Measurements from ENCODE around the gene CEACAM7.

The CEACAM7 gene

GRCh38 chr19:41688687-41689086 lies 617 bp upstream of the CEACAM7 start:
- H3K4me3 ChIP-seq (ENCODE audit: low read depth, low read length): no peak overlapping the region
- TF ChIP-seq CTCF (IDR thresholded peaks at IDR 0.05; ENCODE audit: low read depth, low read length): no peak
- DNase-seq (ENCODE audit: low read depth, low spot score): no peak
- in situ Hi-C loops (cut with HindIII; ENCODE audit: low sequenced_read_pairs): no loop called here

GRCh38 chr19:41687419-41687818 lies 651 bp downstream of the CEACAM7 start:
- no peak for DNase-seq (ENCODE audit: low read depth, low spot score)
- no peak for TF ChIP-seq CTCF (IDR thresholded peaks at IDR 0.05; ENCODE audit: low read depth, low read length)
- no peak overlapping the region for H3K4me3 ChIP-seq (ENCODE audit: low read depth, low read length)
- in situ Hi-C loops (cut with HindIII; ENCODE audit: low sequenced_read_pairs): no loop called here

- no peak for DNase-seq (ENCODE audit: low read depth, low spot score)
- H3K4me3 ChIP-seq (ENCODE audit: low read depth, low read length): no peak overlapping the region
- in situ Hi-C loops (cut with HindIII; ENCODE audit: low sequenced_read_pairs): no loop called here
- TF ChIP-seq CTCF (IDR thresholded peaks at IDR 0.05; ENCODE audit: low read depth, low read length): no peak
These were observed 5.6 kb downstream of the CEACAM7 start for GRCh38 chr19:41682437-41682836.

- in situ Hi-C loops (cut with HindIII; ENCODE audit: low sequenced_read_pairs): no loop called here
- TF ChIP-seq CTCF (IDR thresholded peaks at IDR 0.05; ENCODE audit: low read depth, low read length): no peak
- no peak overlapping the region for H3K4me3 ChIP-seq (ENCODE audit: low read depth, low read length)
- DNase-seq (ENCODE audit: low read depth, low spot score): no peak
These were observed 16.6 kb downstream of the CEACAM7 start for GRCh38 chr19:41671486-41671885.

- no peak for TF ChIP-seq CTCF (IDR thresholded peaks at IDR 0.05; ENCODE audit: low read depth, low read length)
- in situ Hi-C loops (cut with HindIII; ENCODE audit: low sequenced_read_pairs): no loop called here
- DNase-seq (ENCODE audit: low read depth, low spot score): no peak
- H3K4me3 ChIP-seq (ENCODE audit: low read depth, low read length): no peak overlapping the region
These were observed 17.3 kb downstream of the CEACAM7 start for GRCh38 chr19:41670755-41671154.

GRCh38 chr19:41668315-41668714 lies 19.8 kb downstream of the CEACAM7 start:
- H3K4me3 ChIP-seq (ENCODE audit: low read depth, low read length): no peak overlapping the region
- in situ Hi-C loops (cut with HindIII; ENCODE audit: low sequenced_read_pairs): no loop called here
- DNase-seq (ENCODE audit: low read depth, low spot score): no peak
- TF ChIP-seq CTCF (IDR thresholded peaks at IDR 0.05; ENCODE audit: low read depth, low read length): no peak

- TF ChIP-seq CTCF (IDR thresholded peaks at IDR 0.05; ENCODE audit: low read depth, low read length): no peak
- in situ Hi-C loops (cut with HindIII; ENCODE audit: low sequenced_read_pairs): no loop called here
- H3K4me3 ChIP-seq (ENCODE audit: low read depth, low read length): no peak overlapping the region
- DNase-seq (ENCODE audit: low read depth, low spot score): no peak
These were observed 22.0 kb downstream of the CEACAM7 start for GRCh38 chr19:41666075-41666474.
